H9 (cell line): ENCODE data around the gene ARMS2. TPM values are rescaled to one million over a fixed set of nuclear protein-coding genes. Genes with fewer than 3 reads are reported as not detected.

Source experiments
- DNase-seq: peaks from one replicate; pipeline ENCODE4 v3.0.0-alpha.2; 2017
- H2AFZ ChIP-seq: one replicate; pipeline ENCODE4 v1.6.1; 2013; ENCODE audit warnings: mild to moderate bottlenecking, low read length, control low read depth, moderate library complexity
- H2AK5ac ChIP-seq: 2 replicates; pipeline ENCODE4 v1.6.1; 2013; ENCODE audit warnings: low read length, control low read depth, mixed read lengths; ENCODE audit not compliant: insufficient read length
- H2BK120ac ChIP-seq: one replicate; pipeline ENCODE4 v1.6.1; 2013; ENCODE audit warnings: low read depth, mild to moderate bottlenecking, low read length, control low read depth, inconsistent platforms; ENCODE audit not compliant: poor library complexity, severe bottlenecking
- H2BK12ac ChIP-seq: 2 replicates; pipeline ENCODE4 v1.6.1; 2013; ENCODE audit warnings: low read length, control low read depth, mixed read lengths, low read depth; ENCODE audit not compliant: insufficient read length
- H2BK15ac ChIP-seq: 2 replicates; pipeline ENCODE4 v1.6.1; 2013; ENCODE audit warnings: low read depth, low read length, control low read depth
- H2BK20ac ChIP-seq: one replicate; pipeline ENCODE4 v1.6.1; 2013; ENCODE audit warnings: low read depth, mild to moderate bottlenecking, low read length, control low read depth, inconsistent platforms; ENCODE audit not compliant: poor library complexity, severe bottlenecking
- H2BK5ac ChIP-seq: 2 replicates; pipeline ENCODE4 v1.6.1; 2013; ENCODE audit warnings: low read length, control low read depth, mixed read lengths; ENCODE audit not compliant: insufficient read length
- H3K14ac ChIP-seq: 2 replicates; pipeline ENCODE4 v1.6.1; 2013; ENCODE audit warnings: low read length, control low read depth; ENCODE audit not compliant: insufficient read depth
- H3K18ac ChIP-seq: 2 replicates; pipeline ENCODE4 v1.6.1; 2013; ENCODE audit warnings: low read depth, mild to moderate bottlenecking, mixed read lengths, low read length, control low read depth; ENCODE audit not compliant: insufficient read length
- H3K23ac ChIP-seq: 2 replicates; pipeline ENCODE4 v1.6.1; 2013; ENCODE audit warnings: low read length, control low read depth, mixed read lengths, low read depth; ENCODE audit not compliant: insufficient read length
- H3K23me2 ChIP-seq: 2 replicates; pipeline ENCODE4 v1.6.1; 2013; ENCODE audit warnings: low read depth, mild to moderate bottlenecking, mixed read lengths, low read length, control low read depth; ENCODE audit not compliant: insufficient read length, poor library complexity, severe bottlenecking
- H3K27ac ChIP-seq: 2 replicates; pipeline ENCODE4 v1.5.1; 2013; ENCODE audit warnings: low read length, control low read depth, mixed read lengths, low read depth; ENCODE audit not compliant: insufficient read length
- H3K27me3 ChIP-seq: 2 replicates; pipeline ENCODE4 v1.6.1; 2013; ENCODE audit warnings: low read length, control low read depth, inconsistent platforms; ENCODE audit not compliant: insufficient read depth
- H3K4ac ChIP-seq: 2 replicates; pipeline ENCODE4 v1.6.1; 2013; ENCODE audit warnings: low read depth, mild to moderate bottlenecking, control low read depth, inconsistent platforms, low read length, moderate library complexity
- H3K4me1 ChIP-seq: 2 replicates; pipeline ENCODE4 v1.6.1; 2013; ENCODE audit warnings: low read length, control low read depth, inconsistent platforms; ENCODE audit not compliant: insufficient read depth
- H3K4me2 ChIP-seq: 2 replicates; pipeline ENCODE4 v1.6.1; 2013; ENCODE audit warnings: low read length, control low read depth, mixed read lengths; ENCODE audit not compliant: insufficient read length, insufficient read depth
- H3K56ac ChIP-seq: 2 replicates; pipeline ENCODE4 v1.6.1; 2013; ENCODE audit warnings: low read depth, mild to moderate bottlenecking, mixed read lengths, low read length, control low read depth; ENCODE audit not compliant: insufficient read length
- H3K79me1 ChIP-seq: 2 replicates; pipeline ENCODE4 v1.6.1; 2013; ENCODE audit warnings: low read depth, mild to moderate bottlenecking, moderate library complexity, low read length, control low read depth, inconsistent platforms; ENCODE audit not compliant: insufficient read depth, poor library complexity, severe bottlenecking
- H3K79me2 ChIP-seq: 2 replicates; pipeline ENCODE4 v1.6.1; 2013; ENCODE audit warnings: low read length, control low read depth, inconsistent platforms; ENCODE audit not compliant: insufficient read depth
- H3K9ac ChIP-seq: 2 replicates; pipeline ENCODE4 v1.6.1; 2013; ENCODE audit warnings: low read length, control low read depth, mixed read lengths; ENCODE audit not compliant: insufficient read length; ENCODE audit errors: extremely low read depth
- H3K9me3 ChIP-seq: one replicate; pipeline ENCODE4 v1.6.1; 2013; ENCODE audit warnings: low read depth, low read length, inconsistent platforms; ENCODE audit not compliant: control insufficient read depth
- H3T11ph ChIP-seq: one replicate; pipeline ENCODE4 v1.6.1; 2013; ENCODE audit warnings: mild to moderate bottlenecking, low read length, control low read depth, inconsistent platforms
- H4K20me1 ChIP-seq: one replicate; pipeline ENCODE4 v1.6.1; 2013; ENCODE audit not compliant: control insufficient read depth, insufficient read length, insufficient read depth
- H4K5ac ChIP-seq: 2 replicates; pipeline ENCODE4 v1.6.1; 2013; ENCODE audit warnings: low read depth, mild to moderate bottlenecking, mixed read lengths, low read length, control low read depth; ENCODE audit not compliant: insufficient read length
- H4K8ac ChIP-seq: replicated peaks from 2 replicates; pipeline ENCODE4 v1.6.1; 2013; ENCODE audit warnings: low read length, control low read depth, mixed read lengths, low read depth; ENCODE audit not compliant: insufficient read length
- H4K91ac ChIP-seq: 2 replicates; pipeline ENCODE4 v1.6.1; 2013; ENCODE audit warnings: low read depth, mild to moderate bottlenecking, moderate library complexity, mixed read lengths, low read length, control low read depth; ENCODE audit not compliant: insufficient read length
- H3K27ac Mint-ChIP-seq, 3 experiments: 2 replicates in 2 of 3; 3 replicates in 1 of 3; pipeline ENCODE4 v1.8.0; 2020 to 2021; ENCODE audit warnings: mixed read lengths in 3 of 3, mild to moderate bottlenecking in 1 of 3, moderate library complexity in 1 of 3
- H3K27me3 Mint-ChIP-seq: 2 replicates; pipeline ENCODE4 v1.8.0; 2021; ENCODE audit warnings: low read depth, mild to moderate bottlenecking, moderate library complexity, mixed read lengths
- H3K36me3 Mint-ChIP-seq, 3 experiments: 2 replicates in 2 of 3; 3 replicates in 1 of 3; pipeline ENCODE4 v1.8.0; 2020 to 2021; ENCODE audit warnings: low read depth in 3 of 3, mixed read lengths in 3 of 3; ENCODE audit not compliant: insufficient read depth in 1 of 3
- H3K4me1 Mint-ChIP-seq, 2 experiments: 2 replicates each; pipeline ENCODE4 v1.8.0; 2020; ENCODE audit warnings: mixed read lengths in 2 of 2
- H3K4me3 Mint-ChIP-seq, 2 experiments: 2 replicates in 1 of 2; 3 replicates in 1 of 2; pipeline ENCODE4 v1.8.0; 2020 to 2021; ENCODE audit warnings: mild to moderate bottlenecking in 2 of 2, mixed read lengths in 2 of 2, moderate library complexity in 1 of 2
- H3K9me3 Mint-ChIP-seq, 2 experiments: 2 replicates in 1 of 2; 3 replicates in 1 of 2; pipeline ENCODE4 v1.8.0; 2020; ENCODE audit warnings: mild to moderate bottlenecking in 2 of 2, mixed read lengths in 2 of 2, moderate library complexity in 1 of 2
- CTCF ChIP-seq: fragments of 200-600 bp; sonication (generic); conservative IDR thresholded peaks from 3 replicates; pipeline ENCODE4 v1.8.0; 2021; ENCODE audit warnings: antibody characterized with exemption, mild to moderate bottlenecking
- WGBS: extraction: QIAGEN DNeasy Blood & Tissue Kit; methylation state at CpG from one replicate; pipeline ENCODE4 v1.1.7; 2013; ENCODE audit warnings: missing lambda C conversion rate, low lambda C conversion rate, mixed read lengths; ENCODE audit not compliant: insufficient read length; ENCODE audit errors: extremely low coverage; 5-methylcytosine and 5-hydroxymethylcytosine counted together
- total RNA-seq: library from RNA; stranded (reverse); gene quantifications from 2 replicates; pipeline ENCODE4 v1.2.1, GENCODE V29; 2021

The ARMS2 gene
- total RNA-seq, 1 experiment from 2014 or later = not detected

GRCh38 chr10:122465401-122466040 lies 11.1 kb downstream of the ARMS2 start:
- TF ChIP-seq CTCF = no peak
- Histone ChIP-seq H2BK120ac (no peak overlapping the region), H3K4me2 (no peak overlapping the region), H3T11ph (no peak overlapping the region), H2BK15ac (no peak overlapping the region), H4K8ac (no peak overlapping the region), H3K18ac (no peak overlapping the region), H3K56ac (no peak overlapping the region), H4K5ac (no peak overlapping the region), H3K9me3 (no peaks in the 10 kb centered on the region), H3K79me2 (no peaks in the 10 kb centered on the region), H3K9ac (no peak overlapping the region), H3K4ac (no peak overlapping the region), H3K4me1 (no peaks in the 10 kb centered on the region), H2BK5ac (no peak overlapping the region), H3K79me1 (no peaks in the 10 kb centered on the region), H3K27ac (no peak overlapping the region), H2AFZ (no peak overlapping the region), H2BK20ac (no peak overlapping the region), H2AK5ac (no peak overlapping the region), H3K14ac (no peak overlapping the region), H4K91ac (no peak overlapping the region), H3K23ac (no peak overlapping the region), H2BK12ac (no peak overlapping the region), H3K27me3 (peaks cover 27% of the 10 kb centered on the region), H3K23me2 (peaks cover 17% of the 10 kb centered on the region), H4K20me1 (no peaks in the 10 kb centered on the region)
- no peaks in the 10 kb centered on the region; a peak in 2 of 5 replicates for H3K9me3 Mint-ChIP-seq
- 0 out of 7 replicates have a peak, but pooled peaks cover 0 to 3% (median 0%) of the 10 kb centered on the region in 3 experiments for H3K36me3 Mint-ChIP-seq
- H3K4me1 Mint-ChIP-seq = peaks cover 9 to 18% of the 10 kb centered on the region in 2 experiments
- no CpG with 5 or more reads among the region's 6 CpGs for WGBS
- H3K27me3 Mint-ChIP-seq = peaks cover 64% of the 10 kb centered on the region
- H3K4me3 Mint-ChIP-seq = no peak overlapping the region
- no peak overlapping the region; a peak in 1 of 7 replicates for H3K27ac Mint-ChIP-seq
- DNase-seq = no peak
